HEK293 (cell line): ENCODE results near the gene SLC40A1.

ENCODE experiments used
- CTCF ChIA-PET: fragments of 350-600 bp; formaldehyde crosslinking; extraction: SDS; loops from one replicate; lab custom pipeline; 2021; ENCODE audit warnings: antibody characterized with exemption; lab: Yijun Ruan, JAX
- POLR2A ChIA-PET: fragments of 300-600 bp; formaldehyde crosslinking; extraction: SDS; loops from one replicate; lab custom pipeline; 2020; ENCODE audit warnings: antibody characterized with exemption, inconsistent platforms; lab: Yijun Ruan, JAX
- H3K27ac ChIP-seq: fragments of 200-500 bp; sonication (Bioruptor generic); 2 replicates; pipeline ENCODE4 v1.5.1; 2014; ENCODE audit warnings: low read depth, low read length, control low read depth, inconsistent platforms; ENCODE audit errors: extremely low read depth
- H3K36me3 ChIP-seq, 2 experiments: fragments of 200-500 bp in 1 of 2; sonication (Bioruptor generic) in 1 of 2; 1 replicate in 1 of 2; 2 replicates in 1 of 2; pipeline ENCODE4 v1.5.1; 2014 to 2017; ENCODE audit warnings: inconsistent platforms in 2 of 2, low read length in 2 of 2; ENCODE audit not compliant: control insufficient read depth in 2 of 2, insufficient read depth in 1 of 2
- H3K4me1 ChIP-seq: fragments of 200-500 bp; sonication (Bioruptor generic); 2 replicates; pipeline ENCODE4 v1.5.1; 2014; ENCODE audit warnings: mild to moderate bottlenecking, low read length, inconsistent platforms; ENCODE audit not compliant: control insufficient read depth, insufficient read depth
- H3K4me3 ChIP-seq: 2 replicates; pipeline ENCODE4 v1.5.1; 2011; ENCODE audit warnings: low read depth, mild to moderate bottlenecking, control low read depth, low read length, moderate library complexity
- H3K9me3 ChIP-seq: fragments of 200-500 bp; sonication (Bioruptor generic); 2 replicates; pipeline ENCODE4 v1.5.1; 2014; ENCODE audit warnings: low read depth, low read length, inconsistent platforms; ENCODE audit not compliant: control insufficient read depth, insufficient read depth
- HOXD13 ChIP-seq: sonication (generic); formaldehyde crosslinking; IDR thresholded peaks from 2 replicates; pipeline ENCODE4 v1.8.0; 2022; ENCODE audit warnings: missing genetic modification reagents, borderline replicate concordance
- MYNN ChIP-seq: fragments of 450-650 bp; formaldehyde crosslinking; IDR thresholded peaks from 2 replicates; pipeline ENCODE4 v1.5.1; 2016; ENCODE audit warnings: missing biosample characterization, missing genetic modification characterization, borderline replicate concordance
- OVOL3 ChIP-seq: fragments of 450-650 bp; formaldehyde crosslinking; IDR thresholded peaks from 2 replicates; pipeline ENCODE4 v1.5.1; 2016; ENCODE audit warnings: missing biosample characterization, missing genetic modification characterization
- ZNF121 ChIP-seq: fragments of 450-650 bp; formaldehyde crosslinking; IDR thresholded peaks from 2 replicates; pipeline ENCODE4 v1.5.1; 2016; ENCODE audit warnings: missing biosample characterization, missing genetic modification characterization
- ZNF2 ChIP-seq: fragments of 450-650 bp; formaldehyde crosslinking; IDR thresholded peaks from 2 replicates; pipeline ENCODE4 v1.5.1; 2016; ENCODE audit warnings: missing biosample characterization, missing genetic modification characterization
- ZNF302 ChIP-seq: fragments of 450-650 bp; formaldehyde crosslinking; IDR thresholded peaks from 2 replicates; pipeline ENCODE4 v1.5.1; 2016; ENCODE audit warnings: missing biosample characterization, missing genetic modification characterization, low read depth
- ZNF548 ChIP-seq: fragments of 450-650 bp; formaldehyde crosslinking; IDR thresholded peaks from 2 replicates; pipeline ENCODE4 v1.5.1; 2016; ENCODE audit warnings: missing biosample characterization, missing genetic modification characterization
- ZNF585B ChIP-seq: fragments of 450-650 bp; formaldehyde crosslinking; IDR thresholded peaks from 2 replicates; pipeline ENCODE4 v1.5.1; 2016; ENCODE audit warnings: missing biosample characterization, missing genetic modification characterization
- ZNF624 ChIP-seq: fragments of 450-650 bp; formaldehyde crosslinking; IDR thresholded peaks from 2 replicates; pipeline ENCODE4 v1.5.1; 2017; ENCODE audit warnings: missing biosample characterization, missing genetic modification characterization
- ZNF704 ChIP-seq: fragments of 450-650 bp; formaldehyde crosslinking; IDR thresholded peaks from 2 replicates; pipeline ENCODE4 v1.5.1; 2016; ENCODE audit warnings: missing biosample characterization, missing genetic modification characterization
- TF ChIP-seq, protein P1 (sequence below): fragments of 450-650 bp; formaldehyde crosslinking; IDR thresholded peaks from 2 replicates; pipeline ENCODE4 v1.5.1; 2017; ENCODE audit warnings: missing biosample characterization, missing genetic modification characterization
- TF ChIP-seq, protein P2 (sequence below): IDR thresholded peaks from 2 replicates; pipeline ENCODE4 v1.6.1; 2011; ENCODE audit warnings: mild to moderate bottlenecking, low read depth, low read length, borderline replicate concordance
- TF ChIP-seq, protein P3 (sequence below): fragments of 450-650 bp; formaldehyde crosslinking; IDR thresholded peaks from 2 replicates; pipeline ENCODE4 v1.5.1; 2016; ENCODE audit warnings: missing biosample characterization, missing genetic modification characterization
- TF ChIP-seq, protein P4 (sequence below): fragments of 450-650 bp; formaldehyde crosslinking; IDR thresholded peaks from 2 replicates; pipeline ENCODE4 v1.5.1; 2017; ENCODE audit warnings: missing biosample characterization, missing genetic modification characterization

SLC40A1 gene

DNA sequence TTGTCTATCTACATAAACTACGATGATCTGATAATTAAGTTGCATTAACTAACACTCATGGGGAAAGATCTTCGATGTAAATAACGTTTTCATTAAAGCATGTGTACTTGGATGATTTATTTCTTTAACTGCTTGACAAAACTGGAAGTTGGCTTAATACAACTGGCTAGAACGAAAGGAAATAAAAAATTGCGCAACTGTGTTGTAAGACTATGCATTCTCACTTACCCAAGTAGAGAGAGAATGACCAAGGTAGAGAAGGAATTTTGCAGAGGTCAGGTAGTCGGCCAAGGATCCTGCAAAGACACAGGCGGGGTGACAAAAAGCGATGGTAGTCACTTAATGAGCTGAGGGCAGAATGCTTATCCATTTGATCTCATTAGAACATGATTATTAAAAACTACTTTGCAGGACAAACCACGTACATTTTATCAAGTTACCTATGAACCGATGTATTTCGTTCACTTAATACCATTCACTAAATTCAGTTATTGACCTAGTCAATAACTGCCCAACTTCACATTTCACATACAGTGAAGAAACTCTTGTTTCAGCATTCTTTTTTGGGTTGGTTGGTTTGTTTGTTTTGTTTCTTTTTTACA, 900 bp downstream of the SLC40A1 start:
- H3K4me1 ChIP-seq: no peaks in the 10 kb centered on the region
- H3K27ac ChIP-seq: no peak overlapping the region
- H3K9me3 ChIP-seq: no peaks in the 10 kb centered on the region
- ChIA-PET CTCF (interaction anchor here (1.9 kb wide), 1 partner anchor 81 kb away, joined by 6 read pairs; the partner anchor contains the start of gene ASNSD1), POLR2A (interaction anchor here (1.3 to 1.6 kb wide), 2 partner anchors 9 to 134 kb away, joined by 5 to 6 read pairs; no protein-coding TSS in a partner anchor)
- peaks cover 0 to 20% of the 10 kb centered on the region in 2 experiments; a peak in 1 of 3 replicates for H3K36me3 ChIP-seq
- peak overlapping the region; percentile 57; the same call in 1 of the 2 replicates for H3K4me3 ChIP-seq
- TF ChIP-seq HOXD13 (CRISPR knock-in tag): no peak
- TF ChIP-seq ZNF2 (tag by site-specific recombination): no peak
- TF ChIP-seq ZNF548 (tag by site-specific recombination): no peak
- no peak for TF ChIP-seq ZNF121
- TF ChIP-seq ZNF585B (tag by site-specific recombination): no peak
- TF ChIP-seq MYNN (tag by site-specific recombination): no peak
- no peak for TF ChIP-seq ZNF704 (tag by site-specific recombination)
- no peak for TF ChIP-seq ZNF624 (tag by site-specific recombination)
- no peak for TF ChIP-seq ZNF302
- TF ChIP-seq, protein P1, sequence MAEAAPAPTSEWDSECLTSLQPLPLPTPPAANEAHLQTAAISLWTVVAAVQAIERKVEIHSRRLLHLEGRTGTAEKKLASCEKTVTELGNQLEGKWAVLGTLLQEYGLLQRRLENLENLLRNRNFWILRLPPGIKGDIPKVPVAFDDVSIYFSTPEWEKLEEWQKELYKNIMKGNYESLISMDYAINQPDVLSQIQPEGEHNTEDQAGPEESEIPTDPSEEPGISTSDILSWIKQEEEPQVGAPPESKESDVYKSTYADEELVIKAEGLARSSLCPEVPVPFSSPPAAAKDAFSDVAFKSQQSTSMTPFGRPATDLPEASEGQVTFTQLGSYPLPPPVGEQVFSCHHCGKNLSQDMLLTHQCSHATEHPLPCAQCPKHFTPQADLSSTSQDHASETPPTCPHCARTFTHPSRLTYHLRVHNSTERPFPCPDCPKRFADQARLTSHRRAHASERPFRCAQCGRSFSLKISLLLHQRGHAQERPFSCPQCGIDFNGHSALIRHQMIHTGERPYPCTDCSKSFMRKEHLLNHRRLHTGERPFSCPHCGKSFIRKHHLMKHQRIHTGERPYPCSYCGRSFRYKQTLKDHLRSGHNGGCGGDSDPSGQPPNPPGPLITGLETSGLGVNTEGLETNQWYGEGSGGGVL (tag by site-specific recombination): no peak
- TF ChIP-seq, protein P2, sequence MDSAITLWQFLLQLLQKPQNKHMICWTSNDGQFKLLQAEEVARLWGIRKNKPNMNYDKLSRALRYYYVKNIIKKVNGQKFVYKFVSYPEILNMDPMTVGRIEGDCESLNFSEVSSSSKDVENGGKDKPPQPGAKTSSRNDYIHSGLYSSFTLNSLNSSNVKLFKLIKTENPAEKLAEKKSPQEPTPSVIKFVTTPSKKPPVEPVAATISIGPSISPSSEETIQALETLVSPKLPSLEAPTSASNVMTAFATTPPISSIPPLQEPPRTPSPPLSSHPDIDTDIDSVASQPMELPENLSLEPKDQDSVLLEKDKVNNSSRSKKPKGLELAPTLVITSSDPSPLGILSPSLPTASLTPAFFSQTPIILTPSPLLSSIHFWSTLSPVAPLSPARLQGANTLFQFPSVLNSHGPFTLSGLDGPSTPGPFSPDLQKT: no peak
- TF ChIP-seq, protein P3, sequence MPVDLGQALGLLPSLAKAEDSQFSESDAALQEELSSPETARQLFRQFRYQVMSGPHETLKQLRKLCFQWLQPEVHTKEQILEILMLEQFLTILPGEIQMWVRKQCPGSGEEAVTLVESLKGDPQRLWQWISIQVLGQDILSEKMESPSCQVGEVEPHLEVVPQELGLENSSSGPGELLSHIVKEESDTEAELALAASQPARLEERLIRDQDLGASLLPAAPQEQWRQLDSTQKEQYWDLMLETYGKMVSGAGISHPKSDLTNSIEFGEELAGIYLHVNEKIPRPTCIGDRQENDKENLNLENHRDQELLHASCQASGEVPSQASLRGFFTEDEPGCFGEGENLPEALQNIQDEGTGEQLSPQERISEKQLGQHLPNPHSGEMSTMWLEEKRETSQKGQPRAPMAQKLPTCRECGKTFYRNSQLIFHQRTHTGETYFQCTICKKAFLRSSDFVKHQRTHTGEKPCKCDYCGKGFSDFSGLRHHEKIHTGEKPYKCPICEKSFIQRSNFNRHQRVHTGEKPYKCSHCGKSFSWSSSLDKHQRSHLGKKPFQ (tag by site-specific recombination): no peak
- no peak for TF ChIP-seq OVOL3

DNA sequence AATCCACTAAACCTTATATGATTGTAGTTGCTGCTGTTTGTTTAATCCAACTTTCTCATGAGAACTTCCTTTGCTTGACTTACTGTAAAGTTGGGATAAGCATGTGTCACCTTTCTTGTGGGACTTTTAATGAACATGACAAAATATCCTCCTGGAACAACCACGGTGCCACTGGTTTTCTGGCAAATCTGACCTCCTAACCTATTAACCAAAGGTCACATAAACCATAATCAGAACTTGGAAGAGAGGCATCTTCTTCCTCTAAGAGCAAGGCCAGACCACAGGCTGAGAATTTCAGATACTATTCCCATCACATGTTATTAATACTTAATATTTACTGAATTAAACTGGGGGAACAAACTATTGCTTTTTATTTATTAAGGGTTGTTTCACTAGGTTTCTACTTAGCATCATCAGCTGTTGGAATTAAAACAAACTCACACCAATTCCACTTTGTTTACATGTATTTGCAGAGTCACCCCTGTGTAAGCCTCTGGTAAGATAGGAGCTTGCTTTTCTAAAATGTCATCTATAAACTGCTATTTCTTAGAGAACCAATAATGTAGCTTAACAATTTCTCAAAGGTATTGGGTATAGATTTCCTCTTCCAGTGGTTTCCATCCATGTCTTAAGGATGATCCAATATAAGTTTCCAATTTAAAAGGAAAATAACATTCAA, 2.2 kb downstream of the SLC40A1 start:
- CTCF ChIA-PET: no interaction called here
- Histone ChIP-seq H3K4me3 (no peak overlapping the region), H3K4me1 (no peaks in the 10 kb centered on the region), H3K27ac (no peak overlapping the region), H3K9me3 (no peaks in the 10 kb centered on the region), H3K36me3 (peaks cover 0 to 32% of the 10 kb centered on the region in 2 experiments; a peak in 1 of 3 replicates)
- POLR2A ChIA-PET: no interaction called here
- TF ChIP-seq, protein P4, sequence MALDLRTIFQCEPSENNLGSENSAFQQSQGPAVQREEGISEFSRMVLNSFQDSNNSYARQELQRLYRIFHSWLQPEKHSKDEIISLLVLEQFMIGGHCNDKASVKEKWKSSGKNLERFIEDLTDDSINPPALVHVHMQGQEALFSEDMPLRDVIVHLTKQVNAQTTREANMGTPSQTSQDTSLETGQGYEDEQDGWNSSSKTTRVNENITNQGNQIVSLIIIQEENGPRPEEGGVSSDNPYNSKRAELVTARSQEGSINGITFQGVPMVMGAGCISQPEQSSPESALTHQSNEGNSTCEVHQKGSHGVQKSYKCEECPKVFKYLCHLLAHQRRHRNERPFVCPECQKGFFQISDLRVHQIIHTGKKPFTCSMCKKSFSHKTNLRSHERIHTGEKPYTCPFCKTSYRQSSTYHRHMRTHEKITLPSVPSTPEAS (tag by site-specific recombination): no peak
